Subcutaneous preadipocyte (primary cell): ENCODE results near the gene LCN9. TPM values are rescaled to one million over a fixed set of nuclear protein-coding genes. Genes with fewer than 3 reads are reported as not detected.

ENCODE experiments used
- total RNA-seq: library from RNA; depleted of rRNA; stranded (reverse); fragments of >200 nt; gene quantifications from 2 replicates; pipeline ENCODE4 v1.2.3, GENCODE V29; 2012

The LCN9 gene, protein sequence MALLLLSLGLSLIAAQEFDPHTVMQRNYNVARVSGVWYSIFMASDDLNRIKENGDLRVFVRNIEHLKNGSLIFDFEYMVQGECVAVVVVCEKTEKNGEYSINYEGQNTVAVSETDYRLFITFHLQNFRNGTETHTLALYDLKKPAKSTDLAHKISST
- not detected in 2 replicates for total RNA-seq

DNA sequence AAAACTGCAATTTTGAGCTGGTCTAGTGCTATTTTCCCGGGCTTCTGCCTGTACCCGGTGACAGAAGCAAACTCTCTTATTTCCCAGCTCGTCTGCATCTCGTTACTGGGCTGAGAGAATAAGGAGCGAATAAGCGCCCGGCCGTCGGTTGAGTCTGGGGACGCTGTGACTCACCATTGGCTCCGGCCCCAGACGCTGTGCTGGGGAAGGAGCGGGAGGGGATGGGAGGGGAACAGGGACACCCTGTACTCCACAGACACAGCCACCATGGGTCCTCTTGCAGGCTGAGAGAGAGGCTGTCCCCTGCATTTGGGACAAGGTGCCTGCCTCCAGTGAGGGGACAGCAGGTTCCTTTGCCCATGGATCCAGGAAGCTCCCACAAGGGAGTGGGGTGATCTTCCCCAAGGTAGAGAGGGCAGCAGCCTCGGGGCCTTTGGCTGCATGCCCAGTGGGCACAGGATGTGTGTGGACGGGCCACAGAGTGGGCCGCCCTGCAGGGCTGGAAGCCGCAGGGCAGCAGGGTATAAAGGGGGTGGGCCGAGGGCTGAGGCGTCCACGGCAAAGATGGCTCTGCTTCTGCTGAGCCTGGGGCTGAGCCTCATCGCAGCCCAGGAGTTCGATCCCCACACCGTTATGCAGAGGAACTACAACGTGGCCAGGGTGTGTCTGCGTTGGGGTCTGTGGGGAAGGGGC, at the start of gene LCN9:
TSS of gene LCN9 (plus strand) at position 552 of the 693 bp plus-strand sequence. CDS start at position 565, 13 bp downstream.

DNA sequence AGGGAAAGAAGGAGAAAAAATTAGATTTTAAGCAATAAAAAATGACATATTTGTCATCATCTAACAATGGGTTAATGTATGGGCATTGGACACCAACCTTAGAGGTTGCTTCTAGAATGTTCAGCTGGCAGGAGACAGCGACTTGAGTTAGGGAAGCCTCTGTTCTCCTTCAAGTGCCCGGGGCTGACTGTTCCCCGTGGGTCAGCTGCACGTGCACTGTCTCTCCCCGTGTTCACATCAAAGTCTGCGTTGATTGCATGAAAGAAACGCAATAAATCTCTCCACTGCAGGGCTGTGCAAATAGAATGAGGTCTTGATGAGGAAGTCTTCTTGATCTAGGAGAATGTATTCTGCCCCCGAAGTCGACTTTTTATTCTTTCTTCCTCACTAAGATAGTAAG, 23.9 kb upstream of the LCN9 start, which contains the start of gene GLT6D1:
TSS of gene GLT6D1 (minus strand) at position 345 of the 400 bp plus-strand sequence. CDS start 353 bp downstream, outside the sequence.

DNA sequence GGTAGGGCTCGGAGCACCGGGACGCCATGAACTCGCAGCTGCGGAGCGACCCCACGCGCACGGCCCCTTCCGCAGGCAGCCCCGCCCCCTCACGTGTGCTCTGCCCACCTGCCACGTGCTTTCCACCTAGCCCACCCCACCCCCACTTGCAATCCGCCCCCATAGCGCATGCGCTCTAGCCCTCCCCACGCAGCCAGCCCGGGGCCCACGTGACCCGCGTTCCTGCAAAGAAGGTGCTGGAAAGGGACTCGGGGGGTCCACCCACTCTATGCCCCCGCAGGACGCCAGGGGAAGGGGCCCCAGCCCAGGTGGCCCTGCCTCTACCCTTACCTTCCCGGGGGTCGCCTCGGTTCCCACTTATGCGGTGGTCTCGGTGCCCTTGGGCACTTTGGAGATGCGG, 36.3 kb downstream of the LCN9 start, which contains the start of gene SOHLH1:
TSS of gene SOHLH1 (minus strand) at position 42 of the 400 bp plus-strand sequence. CDS start at position 28, 14 bp downstream.

DNA sequence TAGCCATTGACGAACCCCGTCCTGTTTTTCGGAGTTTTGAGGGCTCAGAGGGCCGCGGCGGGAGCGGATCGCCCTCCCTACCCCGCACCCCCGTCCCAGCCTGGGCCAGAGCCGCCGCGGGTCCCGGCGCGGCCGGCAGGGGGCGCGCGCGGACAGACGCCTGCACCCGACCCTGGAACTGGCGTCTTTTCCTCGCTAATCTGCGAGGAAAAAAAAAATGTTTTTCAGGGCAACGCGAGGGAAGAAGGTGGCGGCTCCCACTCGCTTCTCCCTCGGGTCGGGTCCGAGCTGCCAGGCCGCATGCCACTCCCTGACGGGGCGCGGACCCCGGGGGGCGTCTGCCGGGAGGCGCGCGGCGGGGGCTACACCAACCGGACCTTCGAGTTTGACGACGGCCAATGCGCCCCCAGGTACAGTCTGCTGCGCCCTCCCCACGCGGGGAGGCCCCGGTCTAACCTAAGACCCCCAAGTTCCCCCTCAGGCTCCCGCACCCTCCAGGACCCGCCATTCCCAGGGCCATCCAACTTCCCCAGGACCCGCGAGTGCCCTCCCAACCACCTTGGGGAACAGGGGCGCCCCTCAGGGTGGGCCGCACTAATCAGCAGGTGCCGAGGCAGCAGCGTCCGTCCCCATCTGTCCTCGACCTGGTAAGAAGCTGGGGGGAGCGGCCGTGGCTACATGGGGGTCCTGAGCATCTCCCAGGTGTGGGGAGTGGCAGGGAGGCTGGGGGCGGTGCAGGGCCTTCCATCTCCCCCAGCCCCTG, 39.0 kb downstream of the LCN9 start, which contains the start of gene KCNT1:
TSS of gene KCNT1 (plus strand) at position 227 of the 763 bp plus-strand sequence. CDS start at position 301, 74 bp downstream.

Other genes with a start within 250 kb of the LCN9 start
- 7.0 and 16.0 TPM in 2 replicates for gene PPP1R26, start 183.5 kb upstream of the LCN9 start, total RNA-seq
- 36.0 and 39.9 TPM in 2 replicates for gene MRPS2, start 162.6 kb upstream of the LCN9 start, total RNA-seq
- gene LCN1, start 141.9 kb upstream of the LCN9 start, total RNA-seq: not detected in 2 replicates
- gene OBP2A, start 117.2 kb upstream of the LCN9 start, total RNA-seq: not detected in 2 replicates
- not detected in 2 replicates for gene PAEP, start 101.6 kb upstream of the LCN9 start, total RNA-seq
- gene GLT6D1, start 23.8 kb upstream of the LCN9 start, total RNA-seq: not detected in 2 replicates
- not detected in 2 replicates for gene SOHLH1, start 36.2 kb downstream of the LCN9 start, total RNA-seq
- gene KCNT1, start 38.9 kb downstream of the LCN9 start, total RNA-seq: not detected in 2 replicates
- 14.0 and 21.3 TPM in 2 replicates for gene CAMSAP1, start 244.2 kb downstream of the LCN9 start, total RNA-seq